Sciatic nerve (tissue), 2 donors: ENCODE results near the gene S100P. TPM values are rescaled to one million over a fixed set of nuclear protein-coding genes. Genes with fewer than 3 reads are reported as not detected.

ENCODE experiments used
- ATAC-seq: fragments of 200-7000 bp; cut with Tn5 transposase; one replicate; pipeline ENCODE4 v1.9.1; 2020; ENCODE audit warnings: mild to moderate bottlenecking, moderate library complexity
- DNase-seq: peaks from one replicate; pipeline ENCODE4 v3.0.0-alpha.2; 2020; ENCODE audit warnings: low spot score
- intact Hi-C: fragments of 100-400 bp; cut with DNase I; formaldehyde crosslinking; loops from one replicate; pipeline ENCODE4 v1.14.2; 2022
- total RNA-seq: library from RNA; stranded (reverse); fragmentation: NEBNext Ultra II Directional; extraction: Animal tissue kit (Norgen Biotek cat#: 25700); gene quantifications from one replicate; pipeline ENCODE4 v1.2.1, GENCODE V29; 2021
- donor health status: DM: no; HTN: no; CAD: no.
- donor health status: DM: no; HTN: no; CAD: no.

S100P gene
- total RNA-seq, 1 donor from 2014 or later, result 6.3 TPM

DNA sequence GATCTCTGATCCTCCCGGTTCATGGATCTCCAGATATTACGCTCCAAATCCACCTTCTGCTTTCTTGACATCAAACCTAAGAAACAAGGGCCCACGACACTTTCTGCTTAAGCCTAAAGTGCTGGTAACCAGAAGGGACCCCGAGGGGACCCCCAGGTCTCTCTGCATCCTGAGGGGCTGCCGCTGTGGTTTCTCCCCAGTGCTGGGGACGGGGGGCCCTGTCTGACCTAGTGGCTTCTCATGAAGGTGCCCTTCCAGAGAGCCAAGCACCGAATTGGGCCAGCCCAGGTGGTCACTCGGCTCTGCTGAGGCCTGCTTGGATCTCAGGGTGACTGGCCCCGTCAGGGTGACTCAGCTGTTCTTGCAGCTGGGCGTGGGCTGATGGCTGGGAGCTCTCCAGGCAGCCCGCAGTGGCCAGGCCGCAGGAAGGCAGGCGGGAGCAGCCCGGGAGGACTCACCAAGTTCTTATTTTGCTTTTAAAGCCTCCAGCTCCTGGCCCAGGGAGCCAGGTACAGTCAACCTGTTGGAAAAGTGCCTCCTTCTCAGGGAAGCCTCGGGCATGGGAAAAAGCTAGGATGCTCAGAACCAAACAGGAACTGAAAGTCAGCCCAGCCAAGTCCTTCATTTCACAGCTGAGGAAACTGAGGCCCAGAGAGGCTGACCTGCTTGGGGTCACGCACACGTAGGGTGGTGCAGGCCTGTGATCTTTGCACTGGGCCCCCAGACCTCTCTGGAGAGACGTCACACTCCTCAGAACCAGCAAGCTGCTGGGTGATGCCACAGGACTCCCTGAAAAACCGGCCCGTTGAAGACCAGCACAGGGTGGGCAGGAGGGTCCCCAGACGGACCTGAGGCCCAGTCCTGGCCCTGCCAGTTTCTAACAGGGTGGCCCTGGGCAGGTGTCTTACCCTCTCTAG lies 39.0 kb downstream of the S100P start:
- peak; percentile 95 for ATAC-seq
- intact Hi-C loops, result no loop called here
- DNase-seq, result peak; percentile 86

DNA sequence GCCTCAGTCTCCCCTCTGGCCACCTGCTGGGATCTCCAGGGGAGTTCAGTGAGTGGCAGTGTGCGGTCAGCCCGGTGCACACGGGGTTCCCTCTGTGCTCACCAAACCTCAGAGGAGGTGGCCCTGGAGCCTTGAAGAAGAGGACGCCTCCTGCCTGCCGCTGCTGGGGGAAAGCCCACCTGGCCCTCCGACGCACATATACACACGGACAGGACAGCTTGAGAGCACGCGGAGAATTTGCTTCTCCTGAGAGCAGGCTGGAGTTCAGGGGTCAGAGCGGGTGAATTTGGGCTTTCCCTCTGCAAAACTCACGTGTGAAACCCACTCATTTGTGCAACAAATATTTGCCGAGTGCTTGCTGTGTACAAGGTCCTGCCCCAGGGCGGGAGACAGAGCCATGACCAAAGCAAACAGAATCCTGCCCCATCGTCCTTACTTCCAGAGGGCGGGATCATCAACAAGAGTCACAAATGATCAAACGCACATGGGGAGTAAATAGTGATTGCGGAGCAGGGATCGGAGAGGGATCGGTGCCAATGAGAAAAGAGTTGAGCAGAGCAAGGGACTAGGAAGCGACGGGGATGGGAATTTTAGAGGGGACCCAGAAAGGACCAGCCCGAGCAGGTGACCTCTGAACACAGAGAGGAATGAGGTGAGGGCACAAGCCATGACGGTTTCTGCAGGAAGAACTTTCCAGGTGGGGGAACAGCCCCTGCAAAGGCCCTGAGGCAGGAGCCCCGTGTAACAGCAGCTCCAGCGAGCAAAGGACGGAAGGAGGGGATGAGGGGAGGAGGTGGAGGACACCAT lies 39.9 kb downstream of the S100P start:
- peak; percentile 52 for DNase-seq
- intact Hi-C loops, result no loop called here

GRCh38 chr4:6734165-6734786 lies 40.6 kb downstream of the S100P start:
- intact Hi-C loops, result no loop called here
- DNase-seq, result peak; percentile 53
- ATAC-seq, result no peak

More for the DNA sequence above, 39.9 kb downstream of the S100P start:
- ATAC-seq, result peak; percentile 17

DNA sequence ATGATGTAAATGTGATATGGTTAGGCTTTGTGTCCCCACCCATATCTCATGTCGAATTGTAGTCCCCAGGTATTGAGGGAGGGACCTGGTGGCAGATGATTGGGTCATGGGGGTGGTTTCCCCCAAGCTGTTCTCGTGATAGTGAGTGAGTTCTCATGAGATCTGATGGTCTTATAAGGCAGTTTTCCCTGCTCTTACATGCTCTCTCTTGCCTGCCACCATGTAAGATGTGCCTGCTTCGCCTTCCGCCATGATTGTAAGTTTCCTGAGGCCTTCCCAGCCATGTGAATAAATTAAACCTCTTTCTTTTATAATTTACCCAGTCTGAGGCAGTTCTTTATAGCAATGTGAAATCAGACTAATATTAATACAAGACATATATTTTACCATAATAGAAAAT lies 46.2 kb downstream of the S100P start:
- intact Hi-C loops, result no loop called here
- ATAC-seq (no peak), DNase-seq (no peak)

DNA sequence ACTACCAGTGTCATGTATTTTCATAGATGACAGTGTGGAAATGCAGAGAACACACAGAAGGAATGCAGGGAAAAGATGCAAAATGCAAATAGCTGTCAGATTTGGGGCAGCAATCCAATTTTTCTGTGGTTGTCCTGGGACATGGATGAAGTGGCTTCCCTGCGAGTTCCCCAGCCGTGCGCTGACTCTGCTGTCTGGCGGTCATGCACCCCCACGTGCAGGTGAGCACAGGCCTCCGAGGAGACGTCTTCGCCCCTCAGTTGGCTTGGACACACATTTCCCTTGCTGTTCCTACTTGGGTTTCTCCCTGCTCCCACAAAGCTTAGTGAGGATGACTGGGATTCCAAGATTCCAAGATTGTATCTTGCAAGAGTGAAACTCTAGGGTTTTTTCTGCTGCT lies 46.7 kb downstream of the S100P start:
- intact Hi-C loops, result no loop called here
- ATAC-seq, result no peak
- no peak for DNase-seq

- no peak for ATAC-seq
- intact Hi-C loops, result no loop called here
- DNase-seq, result no peak
Observed at GRCh38 chr4:6742507-6742906, 48.8 kb downstream of the S100P start.

GRCh38 chr4:6742989-6743388 lies 49.3 kb downstream of the S100P start:
- ATAC-seq (no peak), DNase-seq (no peak)
- intact Hi-C loops, result no loop called here

Other genes with a start within 250 kb of the S100P start
- gene PPP2R2C, start 221.3 kb upstream of the S100P start, total RNA-seq, result 0.58 TPM
- 27.2 TPM for gene MAN2B2, start 118.7 kb upstream of the S100P start, total RNA-seq
- gene MRFAP1, start 53.2 kb upstream of the S100P start, total RNA-seq, result 276 TPM
- 46.0 TPM for gene MRFAP1L1, start 16.0 kb downstream of the S100P start, total RNA-seq
- 9.7 TPM for gene BLOC1S4, start 22.3 kb downstream of the S100P start, total RNA-seq
- 46.7 TPM for gene KIAA0232, start 88.8 kb downstream of the S100P start, total RNA-seq
- gene TBC1D14, start 215.9 kb downstream of the S100P start, total RNA-seq, result 68.2 TPM